Measurements from ENCODE around the gene ATP6V1A. TPM values are rescaled to one million over a fixed set of nuclear protein-coding genes. Genes with fewer than 3 reads are reported as not detected.

The ATP6V1A gene
- total RNA-seq, 1 experiment from 2014 or later: 96.4 TPM

DNA sequence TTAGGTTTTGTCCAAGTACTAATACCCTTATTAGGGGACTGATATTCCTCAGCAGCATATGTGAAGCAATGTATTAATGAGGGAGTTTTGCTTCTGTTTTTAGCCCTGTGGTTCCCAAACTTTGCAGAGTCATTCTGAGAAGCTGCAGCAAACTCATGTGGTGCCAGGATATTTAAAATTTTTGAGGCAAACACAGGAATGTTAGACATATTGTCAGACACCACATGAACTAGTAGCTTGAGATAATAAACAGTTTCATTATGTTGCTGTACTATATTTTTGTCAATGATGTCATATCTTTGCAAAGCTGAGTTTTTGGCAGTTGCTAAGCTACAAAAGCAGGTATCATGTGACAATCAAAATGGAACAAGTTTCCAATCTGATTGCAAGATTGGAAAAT lies 36.6 kb downstream of the ATP6V1A start:
- Histone ChIP-seq H3K27me3 (replicated peaks; ENCODE audit: control insufficient read depth, insufficient read depth, low read length) (no peaks in the 10 kb centered on the region), H3K9me3 (0 out of 2 replicates have a peak, but pooled peaks cover 3% of the 10 kb centered on the region), H3K36me3 (ENCODE audit: control insufficient read depth, insufficient read depth, low read length) (no peaks in the 10 kb centered on the region; the same call in none of the 2 replicates), H3K4me3 (ENCODE audit: low read depth, low read length) (no peak overlapping the region), H3K4me1 (peaks cover 8% of the 10 kb centered on the region; the same call in 1 of the 2 replicates)
- BruUV-seq (replicated peaks): no TSS peak
- H3K4me1 Mint-ChIP-seq (ENCODE audit: low read depth, unreplicated experiment): peaks cover 7% of the 10 kb centered on the region
- H3K4me3 Mint-ChIP-seq (ENCODE audit: unreplicated experiment): no peak overlapping the region
- ChIA-PET CTCF (no interaction called here), POLR2A (no interaction called here)
- DNase-seq: no peak
- H3K9me3 Mint-ChIP-seq (ENCODE audit: unreplicated experiment): no peaks in the 10 kb centered on the region
- TF ChIP-seq, protein P1, sequence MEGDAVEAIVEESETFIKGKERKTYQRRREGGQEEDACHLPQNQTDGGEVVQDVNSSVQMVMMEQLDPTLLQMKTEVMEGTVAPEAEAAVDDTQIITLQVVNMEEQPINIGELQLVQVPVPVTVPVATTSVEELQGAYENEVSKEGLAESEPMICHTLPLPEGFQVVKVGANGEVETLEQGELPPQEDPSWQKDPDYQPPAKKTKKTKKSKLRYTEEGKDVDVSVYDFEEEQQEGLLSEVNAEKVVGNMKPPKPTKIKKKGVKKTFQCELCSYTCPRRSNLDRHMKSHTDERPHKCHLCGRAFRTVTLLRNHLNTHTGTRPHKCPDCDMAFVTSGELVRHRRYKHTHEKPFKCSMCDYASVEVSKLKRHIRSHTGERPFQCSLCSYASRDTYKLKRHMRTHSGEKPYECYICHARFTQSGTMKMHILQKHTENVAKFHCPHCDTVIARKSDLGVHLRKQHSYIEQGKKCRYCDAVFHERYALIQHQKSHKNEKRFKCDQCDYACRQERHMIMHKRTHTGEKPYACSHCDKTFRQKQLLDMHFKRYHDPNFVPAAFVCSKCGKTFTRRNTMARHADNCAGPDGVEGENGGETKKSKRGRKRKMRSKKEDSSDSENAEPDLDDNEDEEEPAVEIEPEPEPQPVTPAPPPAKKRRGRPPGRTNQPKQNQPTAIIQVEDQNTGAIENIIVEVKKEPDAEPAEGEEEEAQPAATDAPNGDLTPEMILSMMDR (IDR thresholded peaks at IDR 0.05; ENCODE audit: insufficient read depth in 1 of 2, low read depth in 1 of 2, low read length in 1 of 2, severe bottlenecking in 1 of 2, unreplicated experiment in 1 of 2): no peak
- peaks cover 20% of the 10 kb centered on the region for H3K36me3 Mint-ChIP-seq (ENCODE audit: insufficient read depth, unreplicated experiment)
- intact Hi-C loops (cut with micrococcal nuclease; ENCODE audit: unreplicated experiment): no loop called here
- no peaks in the 10 kb centered on the region for H3K27me3 Mint-ChIP-seq (ENCODE audit: insufficient read depth, unreplicated experiment)
- no peak overlapping the region for H3K27ac Mint-ChIP-seq (ENCODE audit: unreplicated experiment)

DNA sequence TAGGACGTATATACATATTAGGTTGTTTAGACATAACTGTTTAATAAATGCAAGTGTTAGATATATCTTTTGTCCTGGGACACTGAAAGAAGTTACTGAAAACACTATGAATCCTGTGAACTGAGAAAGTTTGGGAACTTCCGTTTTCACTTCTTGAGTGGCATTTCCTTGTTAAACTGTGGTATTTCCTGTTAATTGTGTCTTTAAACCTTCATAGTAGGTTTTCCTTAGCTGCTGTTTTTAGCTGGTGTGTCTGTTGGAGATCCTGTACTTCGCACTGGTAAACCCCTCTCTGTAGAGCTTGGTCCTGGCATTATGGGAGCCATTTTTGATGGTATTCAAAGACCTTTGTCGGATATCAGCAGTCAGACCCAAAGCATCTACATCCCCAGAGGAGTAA lies 37.1 kb downstream of the ATP6V1A start:
- no peaks in the 10 kb centered on the region; the same call in none of the 2 replicates for H3K36me3 ChIP-seq (ENCODE audit: control insufficient read depth, insufficient read depth, low read length)
- Mint-ChIP-seq H3K36me3 (ENCODE audit: insufficient read depth, unreplicated experiment) (peaks cover 21% of the 10 kb centered on the region), H3K27ac (ENCODE audit: unreplicated experiment) (no peak overlapping the region), H3K27me3 (ENCODE audit: insufficient read depth, unreplicated experiment) (no peaks in the 10 kb centered on the region), H3K9me3 (ENCODE audit: unreplicated experiment) (no peaks in the 10 kb centered on the region), H3K4me3 (ENCODE audit: unreplicated experiment) (no peak overlapping the region), H3K4me1 (ENCODE audit: low read depth, unreplicated experiment) (peaks cover 7% of the 10 kb centered on the region)
- no peaks in the 10 kb centered on the region for H3K27me3 ChIP-seq (replicated peaks; ENCODE audit: control insufficient read depth, insufficient read depth, low read length)
- intact Hi-C loops (cut with micrococcal nuclease; ENCODE audit: unreplicated experiment): no loop called here
- H3K4me1 ChIP-seq: peaks cover 8% of the 10 kb centered on the region; the same call in 1 of the 2 replicates
- BruUV-seq (replicated peaks): no TSS peak
- no peak for DNase-seq
- POLR2A ChIA-PET: no interaction called here
- TF ChIP-seq, protein P1 (IDR thresholded peaks at IDR 0.05; ENCODE audit: insufficient read depth in 1 of 2, low read depth in 1 of 2, low read length in 1 of 2, severe bottlenecking in 1 of 2, unreplicated experiment in 1 of 2): no peak
- H3K4me3 ChIP-seq (ENCODE audit: low read depth, low read length): no peak overlapping the region
- H3K9me3 ChIP-seq: 0 out of 2 replicates have a peak, but pooled peaks cover 3% of the 10 kb centered on the region
- CTCF ChIA-PET: no interaction called here

DNA sequence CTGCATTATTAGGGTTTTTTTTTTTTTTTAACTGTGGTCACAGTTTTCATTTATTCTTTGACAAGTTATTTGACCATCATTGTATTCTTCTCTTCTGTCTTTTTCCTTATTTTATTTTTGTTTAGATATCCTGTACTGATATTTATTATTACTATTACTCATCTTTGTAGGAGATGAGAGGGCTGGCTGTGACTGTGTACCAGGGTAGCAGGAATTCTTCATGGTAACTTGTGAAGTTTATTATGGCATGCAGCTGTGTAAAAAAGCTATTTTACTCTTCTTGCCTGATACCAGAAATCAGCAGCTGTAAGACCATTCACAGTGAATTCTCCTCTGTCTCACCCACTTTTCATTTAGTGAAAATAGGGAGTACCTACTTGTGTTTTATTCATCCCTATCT lies 44.5 kb downstream of the ATP6V1A start:
- peaks cover 37% of the 10 kb centered on the region for H3K36me3 Mint-ChIP-seq (ENCODE audit: insufficient read depth, unreplicated experiment)
- CTCF ChIA-PET: interaction anchor here (0.9 kb wide), 1 partner anchor 55 kb away, joined by 3 read pairs; no protein-coding TSS in a partner anchor

More for the DNA sequence above, 44.5 kb downstream of the ATP6V1A start:
- Histone ChIP-seq H3K36me3 (ENCODE audit: control insufficient read depth, insufficient read depth, low read length) (no peaks in the 10 kb centered on the region; the same call in none of the 2 replicates), H3K4me1 (peaks cover 8% of the 10 kb centered on the region; the same call in 1 of the 2 replicates), H3K9me3 (0 out of 2 replicates have a peak, but pooled peaks cover 3% of the 10 kb centered on the region), H3K4me3 (ENCODE audit: low read depth, low read length) (no peak overlapping the region), H3K27me3 (replicated peaks; ENCODE audit: control insufficient read depth, insufficient read depth, low read length) (no peaks in the 10 kb centered on the region)
- Mint-ChIP-seq H3K4me1 (ENCODE audit: low read depth, unreplicated experiment) (peaks cover 7% of the 10 kb centered on the region), H3K27me3 (ENCODE audit: insufficient read depth, unreplicated experiment) (no peaks in the 10 kb centered on the region), H3K27ac (ENCODE audit: unreplicated experiment) (no peak overlapping the region), H3K9me3 (ENCODE audit: unreplicated experiment) (no peaks in the 10 kb centered on the region), H3K4me3 (ENCODE audit: unreplicated experiment) (no peak overlapping the region)
- intact Hi-C loops (cut with micrococcal nuclease; ENCODE audit: unreplicated experiment): no loop called here
- POLR2A ChIA-PET: no interaction called here
- TF ChIP-seq, protein P1 (IDR thresholded peaks at IDR 0.05; ENCODE audit: insufficient read depth in 1 of 2, low read depth in 1 of 2, low read length in 1 of 2, severe bottlenecking in 1 of 2, unreplicated experiment in 1 of 2): no peak
- BruUV-seq (replicated peaks): no TSS peak
- no peak for DNase-seq

All from Caco-2 (cell line).